GM12878 (cell line): ENCODE results near the gene SGMS1. TPM values are rescaled to one million over a fixed set of nuclear protein-coding genes. Genes with fewer than 3 reads are reported as not detected.
A peak's percentile ranks its signal among the peaks of the same experiment; 100 is the strongest.

Experiments used
- ATAC-seq: fragments of 200-7000 bp; cut with Tn5 transposase; 3 replicates; pipeline ENCODE4 v1.9.1; 2020; ENCODE audit warnings: mild to moderate bottlenecking, moderate library complexity
- BruUV-seq: library from RNA; stranded (reverse); fragments of 400-500 nt; replicated peaks from 2 replicates; lab custom pipeline; 2021; lab: Mats Ljungman, UMichigan
- CTCF ChIA-PET: fragments of 300-600 bp; sonication (Branson Sonifier 250); formaldehyde crosslinking; extraction: SDS; loops from one replicate; lab custom pipeline; 2021; ENCODE audit warnings: inconsistent platforms; lab: Yijun Ruan, JAX
- POLR2A ChIA-PET: fragments of 350-600 bp; formaldehyde crosslinking; extraction: SDS; loops from one replicate; lab custom pipeline; 2021; ENCODE audit warnings: inconsistent platforms; lab: Charles Lee
- RAD21 ChIA-PET: fragments of 300-600 bp; sonication (Branson Sonifier 250); formaldehyde crosslinking; loops from one replicate; lab custom pipeline; 2023; ENCODE audit warnings: antibody characterized with exemption; ENCODE audit not compliant: unreplicated experiment; lab: Charles Lee
- SMC1A ChIA-PET: fragments of 300-600 bp; sonication (Branson Sonifier 250); formaldehyde crosslinking; loops from one replicate; lab custom pipeline; 2023; ENCODE audit not compliant: unreplicated experiment, uncharacterized antibody; lab: Charles Lee
- DNase-seq: peaks from one replicate; pipeline ENCODE4 v3.0.0-alpha.2; 2011; ENCODE audit warnings: low read depth, low spot score
- FAIRE-seq: peaks from 3 replicates; lab custom pipeline; 2011; peaks lifted over from hg19 to GRCh38; lab: Jason Lieb, UNC
- H2AFZ ChIP-seq: 2 replicates; pipeline ENCODE4 v1.6.0; 2011; ENCODE audit warnings: low read depth, low read length, control low read depth; ENCODE audit not compliant: control insufficient read depth
- H3K27ac ChIP-seq: 2 replicates; pipeline ENCODE4 v1.5.1; 2011; ENCODE audit warnings: control low read depth; ENCODE audit not compliant: control insufficient read depth, insufficient read depth
- H3K27me3 ChIP-seq, 2 experiments: replicated peaks in 1 of 2; 2 replicates each; pipeline versions ENCODE4 v1.6.0 to v1.6.1; 2011; ENCODE audit warnings: low read length in 1 of 2; ENCODE audit not compliant: control insufficient read depth in 2 of 2, insufficient read depth in 2 of 2
- H3K36me3 ChIP-seq, 2 experiments: 2 replicates each; pipeline ENCODE4 v1.5.1; 2011; ENCODE audit warnings: low read length in 1 of 2; ENCODE audit not compliant: control insufficient read depth in 2 of 2, insufficient read depth in 2 of 2
- H3K4me1 ChIP-seq: 2 replicates; pipeline ENCODE4 v1.6.1; 2011; ENCODE audit warnings: mild to moderate bottlenecking, low read length, moderate library complexity, mixed read lengths; ENCODE audit not compliant: control insufficient read depth, insufficient read depth
- H3K4me2 ChIP-seq: 2 replicates; pipeline ENCODE4 v1.6.0; 2011; ENCODE audit warnings: control low read depth; ENCODE audit not compliant: control insufficient read depth, insufficient read depth
- H3K4me3 ChIP-seq: fragments of 200-600 bp; sonication (generic); 2 replicates; pipeline ENCODE4 v1.5.1; 2016
- H3K79me2 ChIP-seq: 2 replicates; pipeline ENCODE4 v1.6.0; 2011; ENCODE audit warnings: low read length; ENCODE audit not compliant: control insufficient read depth, insufficient read depth
- H3K9ac ChIP-seq: 2 replicates; pipeline ENCODE4 v1.8.0; 2011; ENCODE audit warnings: low read length, control low read depth, mixed read lengths; ENCODE audit not compliant: control insufficient read depth, insufficient read depth
- H3K9me3 ChIP-seq: replicated peaks from 3 replicates; pipeline ENCODE4 v1.5.1; 2011; ENCODE audit warnings: mild to moderate bottlenecking, low read length; ENCODE audit not compliant: control insufficient read depth, insufficient read depth
- H4K20me1 ChIP-seq: 2 replicates; pipeline ENCODE4 v1.6.0; 2011; ENCODE audit not compliant: control insufficient read depth, insufficient read depth
- BACH1 ChIP-seq: fragments of 450-650 bp; IDR thresholded peaks from 2 replicates; pipeline ENCODE4 v1.6.1; 2017; ENCODE audit warnings: mild to moderate bottlenecking, borderline replicate concordance
- CREB1 ChIP-seq: IDR thresholded peaks from 2 replicates; pipeline ENCODE4 v1.6.1; 2012; ENCODE audit warnings: low read depth, mild to moderate bottlenecking, inconsistent platforms
- POLR2A ChIP-seq: IDR thresholded peaks from 2 replicates; pipeline ENCODE4 v1.6.1; 2011; ENCODE audit warnings: low read depth, mild to moderate bottlenecking, low read length
- POU2F2 ChIP-seq: IDR thresholded peaks from 3 replicates; pipeline ENCODE4 v1.6.1; 2011; ENCODE audit warnings: low read depth, mild to moderate bottlenecking, low read length, borderline replicate concordance
- SP1 ChIP-seq: IDR thresholded peaks from one replicate; pipeline ENCODE4 v1.6.1; 2011; ENCODE audit warnings: low read depth, low read length
- WGBS: methylation state at CpG from one replicate; pipeline ENCODE4 v1.1.6; 2016; ENCODE audit warnings: low lambda C conversion rate; ENCODE audit not compliant: insufficient replicate concordance, insufficient coverage; ENCODE audit errors: missing lambda C conversion rate; 5-methylcytosine and 5-hydroxymethylcytosine counted together
- in situ Hi-C: fragments of 300-500 bp; cut with MboI; formaldehyde crosslinking; loops from 9 replicates; pipeline ENCODE4 v1.14.3; 2018; ENCODE audit warnings: mixed read lengths
- intact Hi-C: fragments of 100-400 bp; cut with micrococcal nuclease; formaldehyde crosslinking; loops from one replicate; pipeline ENCODE4 v1.14.2; 2022; ENCODE audit not compliant: unreplicated experiment
- polyA plus RNA-seq, 11 experiments: library from polyadenylated mRNA; depleted of rRNA in 4 of 11; unstranded in 6 of 11; stranded (reverse) in 5 of 11; fragments of >200 nt; fragmentation: Nextera tagmentation in 4 of 11; fragmentation: Illumina TruSeq in 1 of 11; extraction: Ambion mirVana in 4 of 11; extraction: Trizol in 1 of 11; gene quantifications; 1 replicate in 1 of 11; 2 replicates in 10 of 11; pipeline versions ENCODE4 v1.2.1 to v1.2.3, GENCODE V29; 2011 to 2016; ENCODE audit warnings: inconsistent platforms in 2 of 11, missing spikeins in 2 of 11, low read depth in 1 of 11
- total RNA-seq, 4 experiments: library from RNA; depleted of rRNA in 3 of 4; stranded (reverse); fragments of >200 nt in 3 of 4; fragmentation: Illumina TruSeq in 1 of 4; extraction: Trizol in 1 of 4; gene quantifications; 2 replicates each; pipeline versions ENCODE4 v1.2.1 to v1.2.3, GENCODE V29; 2013 to 2021
- TF ChIP-seq, protein P1 (sequence below): fragments of 450-650 bp; IDR thresholded peaks from 2 replicates; pipeline ENCODE4 v1.6.1; 2017; ENCODE audit warnings: mild to moderate bottlenecking, low read depth, inconsistent platforms; ENCODE audit not compliant: poor library complexity, severe bottlenecking

Gene SGMS1
- total and polyA plus RNA-seq, 10 of the 15 experiments (the other 5 are each of a cell fraction or from before 2014, with no cell fraction given): 1.4 to 14.5 (median 4.9) TPM

DNA sequence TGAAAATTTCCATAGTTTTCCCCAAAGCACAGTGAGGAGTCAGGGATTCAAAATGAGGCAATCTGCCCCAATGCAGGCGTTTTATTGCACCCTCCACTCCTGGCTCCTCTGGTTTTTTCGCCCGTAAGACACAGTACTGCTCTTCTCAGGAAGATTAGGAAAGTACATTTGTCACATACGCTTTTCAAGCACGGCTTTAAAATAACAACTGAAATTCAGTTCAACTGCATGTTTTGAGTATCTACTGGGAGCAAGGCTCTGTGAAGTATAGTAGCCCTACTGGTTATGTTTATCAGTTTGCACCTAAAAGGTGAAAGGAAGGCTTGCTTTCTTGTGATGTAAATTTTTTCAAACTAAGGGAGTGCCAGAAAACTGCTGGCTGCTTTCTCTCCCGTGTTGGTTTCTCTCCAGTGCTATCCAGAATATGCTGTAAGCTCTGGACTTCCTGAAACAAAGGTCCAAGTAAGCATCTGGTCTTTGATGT is 1.9 kb upstream of the SGMS1 start:
- SMC1A ChIA-PET: interaction anchor here (0.6 to 2.8 kb wide), 11 partner anchors 12 to 258 kb away, joined by 3 to 18 read pairs (median 3); no protein-coding TSS in a partner anchor
- H3K4me1 ChIP-seq: no peaks in the 10 kb centered on the region
- intact Hi-C loops (loop anchor here (1.0 to 2.0 kb wide), 4 partner anchors 23 to 209 kb away; no protein-coding TSS in a partner anchor), in situ Hi-C loops (loop anchor here (25.0 kb wide), 1 partner anchor 1438 kb away; the partner anchor contains the start of gene TMEM273)
- no peak for TF ChIP-seq POLR2A
- TF ChIP-seq SP1: no peak
- TF ChIP-seq BACH1: no peak
- no peak for TF ChIP-seq POU2F2
- TF ChIP-seq, protein P1, sequence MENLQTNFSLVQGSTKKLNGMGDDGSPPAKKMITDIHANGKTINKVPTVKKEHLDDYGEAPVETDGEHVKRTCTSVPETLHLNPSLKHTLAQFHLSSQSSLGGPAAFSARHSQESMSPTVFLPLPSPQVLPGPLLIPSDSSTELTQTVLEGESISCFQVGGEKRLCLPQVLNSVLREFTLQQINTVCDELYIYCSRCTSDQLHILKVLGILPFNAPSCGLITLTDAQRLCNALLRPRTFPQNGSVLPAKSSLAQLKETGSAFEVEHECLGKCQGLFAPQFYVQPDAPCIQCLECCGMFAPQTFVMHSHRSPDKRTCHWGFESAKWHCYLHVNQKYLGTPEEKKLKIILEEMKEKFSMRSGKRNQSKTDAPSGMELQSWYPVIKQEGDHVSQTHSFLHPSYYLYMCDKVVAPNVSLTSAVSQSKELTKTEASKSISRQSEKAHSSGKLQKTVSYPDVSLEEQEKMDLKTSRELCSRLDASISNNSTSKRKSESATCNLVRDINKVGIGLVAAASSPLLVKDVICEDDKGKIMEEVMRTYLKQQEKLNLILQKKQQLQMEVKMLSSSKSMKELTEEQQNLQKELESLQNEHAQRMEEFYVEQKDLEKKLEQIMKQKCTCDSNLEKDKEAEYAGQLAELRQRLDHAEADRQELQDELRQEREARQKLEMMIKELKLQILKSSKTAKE: peak; percentile 8
- TF ChIP-seq CREB1: 0 out of 2 replicates have a peak, but pooled peaks have one; percentile 6
- H3K9ac ChIP-seq: peak overlapping the region; percentile 89
- no peak for DNase-seq
- H3K9me3 ChIP-seq: no peaks in the 10 kb centered on the region
- H3K79me2 ChIP-seq: peaks cover 31% of the 10 kb centered on the region
- H3K27ac ChIP-seq: peak overlapping the region; percentile 94
- RAD21 ChIA-PET: interaction anchor here (0.9 to 3.6 kb wide), 8 partner anchors 11 to 350 kb away, joined by 3 to 24 read pairs (median 8); no protein-coding TSS in a partner anchor
- H2AFZ ChIP-seq: peak overlapping the region; percentile 96
- no peak for ATAC-seq
- WGBS: 1% methylated on average over 6 of the region's 6 CpGs
- TSS peak; percentile 73 for BruUV-seq
- POLR2A ChIA-PET: interaction anchor here (0.9 to 2.1 kb wide), 4 partner anchors 9 to 111 kb away, joined by 3 to 4 read pairs (median 3); no protein-coding TSS in a partner anchor
- CTCF ChIA-PET: interaction anchor here (0.6 to 2.5 kb wide), 11 partner anchors 11 to 332 kb away, joined by 3 to 11 read pairs (median 4); no protein-coding TSS in a partner anchor
- H3K4me3 ChIP-seq: peak overlapping the region; percentile 86
- H3K4me2 ChIP-seq: peak overlapping the region; percentile 87
- H3K27me3 ChIP-seq: no peaks in the 10 kb centered on the region
- peak; percentile 13 for FAIRE-seq
- no peaks in the 10 kb centered on the region; a peak in 1 of 4 replicates for H3K36me3 ChIP-seq
- no peaks in the 10 kb centered on the region for H4K20me1 ChIP-seq
